Ishikawa (cell line): ENCODE results near the gene F13A1.

ENCODE experiments used
- CEBPB ChIP-seq: IDR thresholded peaks from 2 replicates; pipeline ENCODE4 v1.6.1; 2012
- CREB1 ChIP-seq: IDR thresholded peaks from 2 replicates; pipeline ENCODE4 v1.6.1; 2012; ENCODE audit warnings: low read depth
- EGR1 ChIP-seq: IDR thresholded peaks from 2 replicates; pipeline ENCODE4 v1.6.1; 2012
- EP300 ChIP-seq: IDR thresholded peaks from 2 replicates; pipeline ENCODE4 v1.6.1; 2012; ENCODE audit warnings: borderline replicate concordance
- FOXM1 ChIP-seq: IDR thresholded peaks from 2 replicates; pipeline ENCODE4 v1.6.1; 2012; ENCODE audit warnings: low read depth, borderline replicate concordance
- MAX ChIP-seq: IDR thresholded peaks from 2 replicates; pipeline ENCODE4 v1.6.1; 2012
- NFIC ChIP-seq: IDR thresholded peaks from 2 replicates; pipeline ENCODE4 v1.6.1; 2012
- RAD21 ChIP-seq: IDR thresholded peaks from 2 replicates; pipeline ENCODE4 v1.6.1; 2012; ENCODE audit warnings: low read depth
- REST ChIP-seq: IDR thresholded peaks from 2 replicates; pipeline ENCODE4 v1.6.1; 2012; ENCODE audit warnings: low read depth, mild to moderate bottlenecking
- TAF1 ChIP-seq: IDR thresholded peaks from 2 replicates; pipeline ENCODE4 v1.6.1; 2012; ENCODE audit warnings: low read depth, mild to moderate bottlenecking
- TCF12 ChIP-seq: IDR thresholded peaks from 2 replicates; pipeline ENCODE4 v1.6.1; 2012; ENCODE audit warnings: low read depth
- TEAD4 ChIP-seq: IDR thresholded peaks from 2 replicates; pipeline ENCODE4 v1.6.1; 2012
- YY1 ChIP-seq: IDR thresholded peaks from 2 replicates; pipeline ENCODE4 v1.6.1; 2012; ENCODE audit warnings: low read depth
- ZBTB7A ChIP-seq: IDR thresholded peaks from 2 replicates; pipeline ENCODE4 v1.6.1; 2012; ENCODE audit warnings: low read depth
- TF ChIP-seq, protein P1 (sequence below): IDR thresholded peaks from 2 replicates; pipeline ENCODE4 v1.6.1; 2012

Gene F13A1

DNA sequence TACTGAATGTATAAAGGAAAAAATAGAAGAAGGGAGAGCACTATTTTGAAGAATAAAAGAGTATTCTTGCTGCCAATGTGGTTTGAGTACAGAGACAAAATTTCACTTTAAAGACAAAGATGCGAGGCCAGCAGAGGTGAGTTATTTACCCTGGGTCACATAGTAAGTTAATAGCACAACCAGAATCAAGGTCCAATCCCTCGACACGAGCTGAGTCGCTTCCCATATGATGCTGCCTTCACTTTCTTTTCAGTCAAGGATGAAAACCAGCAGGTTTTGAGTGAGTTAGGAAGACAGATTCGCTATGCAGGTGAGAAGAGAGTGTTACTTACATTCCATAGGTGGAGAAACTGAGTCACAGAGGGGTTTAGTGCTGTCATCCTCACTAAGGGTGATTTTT is 75.8 kb downstream of the F13A1 start:
- TF ChIP-seq EP300 (no peak), YY1 (no peak), CREB1 (no peak), RAD21 (no peak), ZBTB7A (no peak), FOXM1 (no peak), REST (no peak), TEAD4 (no peak), TCF12 (no peak), TAF1 (no peak), NFIC (no peak), EGR1 (no peak), MAX (no peak), CEBPB (no peak)
- TF ChIP-seq, protein P1, sequence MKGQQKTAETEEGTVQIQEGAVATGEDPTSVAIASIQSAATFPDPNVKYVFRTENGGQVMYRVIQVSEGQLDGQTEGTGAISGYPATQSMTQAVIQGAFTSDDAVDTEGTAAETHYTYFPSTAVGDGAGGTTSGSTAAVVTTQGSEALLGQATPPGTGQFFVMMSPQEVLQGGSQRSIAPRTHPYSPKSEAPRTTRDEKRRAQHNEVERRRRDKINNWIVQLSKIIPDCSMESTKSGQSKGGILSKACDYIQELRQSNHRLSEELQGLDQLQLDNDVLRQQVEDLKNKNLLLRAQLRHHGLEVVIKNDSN: no peak

DNA sequence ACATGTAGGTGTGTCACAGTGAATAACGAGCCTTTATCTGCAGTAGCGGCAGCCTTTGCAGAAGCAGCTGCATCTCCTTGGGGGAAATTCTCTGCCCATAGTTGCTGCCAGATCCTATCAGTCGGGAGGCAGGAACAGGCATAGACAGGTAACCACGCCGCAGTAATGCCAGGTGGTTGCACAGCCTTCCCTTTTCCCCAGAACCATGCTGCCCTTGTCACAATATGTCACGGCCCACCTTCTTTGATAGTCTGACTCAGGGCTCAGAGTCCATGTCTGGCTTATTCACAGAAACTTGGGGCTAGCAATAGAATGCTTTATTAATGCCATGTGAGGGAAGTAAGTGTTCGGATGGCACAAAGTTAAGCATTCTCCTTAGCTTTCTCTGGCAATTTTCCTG is 76.6 kb downstream of the F13A1 start:
- TF ChIP-seq TCF12 (no peak), TAF1 (no peak), TEAD4 (no peak), NFIC (no peak), MAX (no peak), EGR1 (no peak), YY1 (no peak), REST (no peak), ZBTB7A (no peak), RAD21 (no peak), CREB1 (no peak), FOXM1 (no peak), CEBPB (no peak)
- TF ChIP-seq, protein P1: no peak

DNA sequence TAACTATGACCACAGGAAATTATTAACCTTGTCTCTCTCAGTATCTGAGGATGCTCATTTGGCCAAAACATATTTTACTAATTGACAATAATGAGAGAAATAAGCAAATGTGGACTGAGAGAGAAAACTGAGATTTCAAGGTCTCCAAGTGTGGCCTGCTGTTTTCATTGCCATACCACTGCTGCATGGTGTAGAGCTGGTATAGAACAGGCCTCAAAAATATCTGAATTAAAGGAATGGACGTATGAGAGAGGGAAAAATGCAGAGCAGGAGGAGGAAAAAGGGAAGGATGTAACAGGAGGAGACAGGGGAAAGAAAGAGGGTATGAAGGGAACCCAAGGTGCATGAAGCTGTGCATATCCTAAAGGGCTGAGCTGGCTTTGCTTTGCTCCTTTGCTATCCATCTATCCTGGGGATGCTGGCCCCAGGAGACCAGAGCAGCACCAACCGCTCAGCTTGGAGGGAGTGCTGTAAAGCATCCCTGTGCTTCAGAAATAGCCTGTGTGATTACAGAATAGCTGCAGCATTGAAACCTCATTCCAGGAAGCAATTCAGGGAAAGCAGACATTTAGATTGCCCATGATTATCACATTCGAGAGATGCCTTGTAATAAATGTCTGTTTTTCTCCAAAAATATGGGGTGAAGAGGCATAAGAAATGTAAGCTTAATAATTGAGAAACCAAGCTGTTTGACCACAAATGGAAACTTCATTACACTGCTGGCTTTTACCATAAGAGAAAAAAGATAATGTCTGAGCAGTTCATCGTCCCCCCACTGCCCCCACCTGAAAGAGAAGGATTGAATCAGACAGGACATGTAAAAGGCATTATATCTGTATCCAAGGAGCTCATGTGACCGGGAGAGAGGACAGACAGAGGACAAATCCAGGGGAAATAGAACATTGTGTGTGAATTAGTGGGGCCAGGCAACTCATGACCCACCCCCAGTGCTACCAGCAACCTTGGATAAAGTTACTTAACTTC is 80.6 kb downstream of the F13A1 start:
- no peak for TF ChIP-seq TAF1
- TF ChIP-seq YY1: no peak
- TF ChIP-seq CEBPB: no peak
- TF ChIP-seq, protein P1: no peak
- no peak for TF ChIP-seq NFIC
- no peak for TF ChIP-seq CREB1
- no peak for TF ChIP-seq TCF12
- TF ChIP-seq REST: no peak
- no peak for TF ChIP-seq ZBTB7A
- TF ChIP-seq FOXM1: no peak
- no peak for TF ChIP-seq EP300
- no peak for TF ChIP-seq RAD21
- no peak for TF ChIP-seq MAX
- TF ChIP-seq TEAD4: no peak
- no peak for TF ChIP-seq EGR1
